ENCODE results near the gene PTPRN2.

DNA sequence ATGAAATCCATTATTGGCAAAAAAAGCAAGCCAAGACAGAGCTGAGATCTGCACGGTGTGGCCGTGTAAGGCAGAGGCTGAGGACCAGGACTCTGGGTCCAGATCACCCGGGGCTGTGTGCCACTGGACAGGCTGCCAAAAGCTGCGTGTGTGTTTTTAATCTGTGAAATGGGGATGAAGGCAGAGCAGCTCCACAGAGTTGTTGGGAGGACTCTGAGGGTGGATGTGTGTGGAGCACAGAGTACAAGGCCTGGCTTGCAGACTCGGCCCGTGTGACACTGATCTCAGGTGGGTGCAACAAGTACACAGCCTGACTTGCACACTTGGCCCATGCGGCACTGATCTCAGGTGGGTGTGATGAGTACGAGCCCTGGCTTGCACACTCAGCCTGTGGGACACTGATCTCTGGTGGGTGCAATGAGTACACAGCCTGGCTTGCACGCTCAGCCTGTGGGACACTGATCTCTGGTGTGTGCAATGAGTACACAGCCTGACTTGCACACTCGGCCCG, 921.0 kb downstream of the PTPRN2 start:
- no peak for TF ChIP-seq POLR2A (IDR thresholded peaks at IDR 0.05)
- TF ChIP-seq, protein P1, sequence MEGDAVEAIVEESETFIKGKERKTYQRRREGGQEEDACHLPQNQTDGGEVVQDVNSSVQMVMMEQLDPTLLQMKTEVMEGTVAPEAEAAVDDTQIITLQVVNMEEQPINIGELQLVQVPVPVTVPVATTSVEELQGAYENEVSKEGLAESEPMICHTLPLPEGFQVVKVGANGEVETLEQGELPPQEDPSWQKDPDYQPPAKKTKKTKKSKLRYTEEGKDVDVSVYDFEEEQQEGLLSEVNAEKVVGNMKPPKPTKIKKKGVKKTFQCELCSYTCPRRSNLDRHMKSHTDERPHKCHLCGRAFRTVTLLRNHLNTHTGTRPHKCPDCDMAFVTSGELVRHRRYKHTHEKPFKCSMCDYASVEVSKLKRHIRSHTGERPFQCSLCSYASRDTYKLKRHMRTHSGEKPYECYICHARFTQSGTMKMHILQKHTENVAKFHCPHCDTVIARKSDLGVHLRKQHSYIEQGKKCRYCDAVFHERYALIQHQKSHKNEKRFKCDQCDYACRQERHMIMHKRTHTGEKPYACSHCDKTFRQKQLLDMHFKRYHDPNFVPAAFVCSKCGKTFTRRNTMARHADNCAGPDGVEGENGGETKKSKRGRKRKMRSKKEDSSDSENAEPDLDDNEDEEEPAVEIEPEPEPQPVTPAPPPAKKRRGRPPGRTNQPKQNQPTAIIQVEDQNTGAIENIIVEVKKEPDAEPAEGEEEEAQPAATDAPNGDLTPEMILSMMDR (IDR thresholded peaks at IDR 0.05), result no peak
- no peak for TF ChIP-seq EP300 (IDR thresholded peaks at IDR 0.05)
